GM21423 (cell line): ENCODE data around the gene RETREG1.
"Not testable (repeated sequence)": the region's sequence is repeated elsewhere in the genome, so short reads cannot be mapped to it uniquely, and the experiment has no call there.

ENCODE experiments used
- ATAC-seq: cut with Tn5 transposase; IDR thresholded peaks from one replicate; pipeline ENCODE4 v1.9.1; 2021; ENCODE audit warnings: mild to moderate bottlenecking, moderate library complexity; ENCODE audit not compliant: unreplicated experiment

The RETREG1 gene

GRCh38 chr5:16617274-16617968, 624 bp upstream of the RETREG1 start:
- no peak for ATAC-seq

GRCh38 chr5:16615741-16616535, 859 bp downstream of the RETREG1 start:
- no peak for ATAC-seq

- no peak for ATAC-seq
These were observed 4.8 kb downstream of the RETREG1 start for GRCh38 chr5:16612007-16612406.

GRCh38 chr5:16610896-16611295, 5.9 kb downstream of the RETREG1 start:
- ATAC-seq = not testable (repeated sequence)

GRCh38 chr5:16609412-16609811, 7.4 kb downstream of the RETREG1 start:
- ATAC-seq = no peak

- no peak for ATAC-seq
These were observed 10.2 kb downstream of the RETREG1 start for GRCh38 chr5:16606628-16607027.

- ATAC-seq = no peak
These were observed 13.1 kb downstream of the RETREG1 start for GRCh38 chr5:16603701-16604100.

- no peak for ATAC-seq
These were observed 13.5 kb downstream of the RETREG1 start for GRCh38 chr5:16603295-16603694.

GRCh38 chr5:16602182-16602581, 14.6 kb downstream of the RETREG1 start:
- ATAC-seq = no peak

GRCh38 chr5:16600946-16601345, 15.9 kb downstream of the RETREG1 start:
- ATAC-seq = no peak

GRCh38 chr5:16600397-16600796, 16.4 kb downstream of the RETREG1 start:
- ATAC-seq = no peak

GRCh38 chr5:16597946-16598694, 18.7 kb downstream of the RETREG1 start:
- no peak for ATAC-seq

- ATAC-seq = no peak
These were observed 20.2 kb downstream of the RETREG1 start for GRCh38 chr5:16596581-16596940.

GRCh38 chr5:16595881-16596580, 20.8 kb downstream of the RETREG1 start:
- ATAC-seq = no peak

- ATAC-seq = no peak
These were observed 23.2 kb downstream of the RETREG1 start for GRCh38 chr5:16593628-16594027.

- no peak for ATAC-seq
These were observed 23.8 kb downstream of the RETREG1 start for GRCh38 chr5:16593013-16593412.

- ATAC-seq = no peak
These were observed 24.5 kb downstream of the RETREG1 start for GRCh38 chr5:16592255-16592654.

GRCh38 chr5:16590685-16591084, 26.1 kb downstream of the RETREG1 start:
- no peak for ATAC-seq

- ATAC-seq = no peak
These were observed 27.1 kb downstream of the RETREG1 start for GRCh38 chr5:16589658-16590057.

- ATAC-seq = no peak
These were observed 28.2 kb downstream of the RETREG1 start for GRCh38 chr5:16588434-16589214.
